Upper lobe of right lung (tissue), 1 donor: Measurements from ENCODE around the gene WRAP53. TPM values are rescaled to one million over a fixed set of nuclear protein-coding genes. Genes with fewer than 3 reads are reported as not detected.

Source experiments
- ATAC-seq: fragments of 200-7000 bp; cut with Tn5 transposase; one replicate; pipeline ENCODE4 v1.9.1; 2020; ENCODE audit warnings: mild to moderate bottlenecking, moderate library complexity
- DNase-seq: peaks from one replicate; pipeline ENCODE4 v3.0.0-alpha.2; 2020
- H3K27ac ChIP-seq: fragments of 200-600 bp; one replicate; pipeline ENCODE4 v1.8.0; 2022
- H3K27me3 ChIP-seq: fragments of 200-600 bp; one replicate; pipeline ENCODE4 v1.8.0; 2022; ENCODE audit warnings: mild to moderate bottlenecking
- H3K36me3 ChIP-seq: fragments of 200-600 bp; one replicate; pipeline ENCODE4 v1.8.0; 2022
- H3K4me1 ChIP-seq: fragments of 200-600 bp; one replicate; pipeline ENCODE4 v1.8.0; 2022
- H3K4me3 ChIP-seq: fragments of 200-600 bp; one replicate; pipeline ENCODE4 v1.8.0; 2022; ENCODE audit warnings: mild to moderate bottlenecking
- H3K9me3 ChIP-seq: fragments of 200-600 bp; one replicate; pipeline ENCODE4 v1.8.0; 2022
- CTCF ChIP-seq: fragments of 200-600 bp; IDR thresholded peaks from one replicate; pipeline ENCODE4 v1.8.0; 2022; ENCODE audit warnings: antibody characterized with exemption
- intact Hi-C: fragments of 100-400 bp; cut with DNase I; formaldehyde crosslinking; loops from one replicate; pipeline ENCODE4 v1.11.0; 2022
- total RNA-seq: library from RNA; stranded (reverse); fragmentation: NEBNext Ultra II Directional; extraction: Animal tissue kit (Norgen Biotek cat#: 25700); gene quantifications from one replicate; pipeline ENCODE4 v1.2.1, GENCODE V29; 2021
- donor health status: DM: no; HTN: yes; CAD: no; lungs with severe emphysema.

The WRAP53 gene
- total RNA-seq, 1 donor from 2014 or later = 5.7 TPM

- intact Hi-C loops = no loop called here
- Histone ChIP-seq H3K9me3 (no peaks in the 10 kb centered on the region), H3K27ac (peak overlapping the region; percentile 100), H3K4me1 (peaks cover 23% of the 10 kb centered on the region), H3K27me3 (no peaks in the 10 kb centered on the region), H3K36me3 (no peaks in the 10 kb centered on the region), H3K4me3 (peak overlapping the region; percentile 71)
- no peak for TF ChIP-seq CTCF
- peak; percentile 58 for ATAC-seq
- DNase-seq = peak; percentile 86
These were observed 1.8 kb upstream of the WRAP53 start for GRCh38 chr17:7686222-7687071.

DNA sequence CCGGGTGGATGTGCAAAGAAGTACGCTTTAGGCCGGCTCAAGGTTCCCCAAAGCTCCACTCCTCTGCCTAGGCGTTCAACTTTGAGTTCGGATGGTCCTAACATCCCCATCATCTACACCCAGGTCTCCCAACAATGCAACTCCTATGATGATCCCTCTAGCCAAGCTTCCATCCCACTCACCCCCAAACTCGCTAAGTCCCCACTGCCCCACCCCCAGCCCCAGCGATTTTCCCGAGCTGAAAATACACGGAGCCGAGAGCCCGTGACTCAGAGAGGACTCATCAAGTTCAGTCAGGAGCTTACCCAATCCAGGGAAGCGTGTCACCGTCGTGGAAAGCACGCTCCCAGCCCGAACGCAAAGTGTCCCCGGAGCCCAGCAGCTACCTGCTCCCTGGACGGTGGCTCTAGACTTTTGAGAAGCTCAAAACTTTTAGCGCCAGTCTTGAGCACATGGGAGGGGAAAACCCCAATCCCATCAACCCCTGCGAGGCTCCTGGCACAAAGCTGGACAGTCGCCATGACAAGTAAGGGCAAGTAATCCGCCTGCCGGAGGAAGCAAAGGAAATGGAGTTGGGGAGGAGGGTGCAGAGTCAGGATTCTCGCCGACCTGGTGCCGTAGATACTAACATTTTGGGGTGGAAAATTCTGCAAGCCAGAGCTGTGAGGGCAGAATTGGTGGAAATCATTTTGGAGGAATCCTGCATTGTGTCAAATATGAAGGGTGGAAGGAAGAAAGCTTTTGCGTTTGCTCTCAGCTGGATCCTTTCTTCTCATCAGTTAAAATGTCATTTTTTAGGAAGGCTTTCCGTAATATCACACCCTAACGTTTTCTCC, 987 bp upstream of the WRAP53 start, which contains the start of gene TP53:
TP53 (minus strand) TSS at position 419 of the 836 bp plus-strand sequence. CDS start 10,896 bp downstream, outside the sequence.
- Histone ChIP-seq H3K9me3 (no peaks in the 10 kb centered on the region), H3K27ac (peak within 1 kb of the TSS; percentile 100), H3K27me3 (no peaks in the 10 kb centered on the region), H3K4me3 (peak within 1 kb of the TSS; percentile 71), H3K36me3 (no peaks in the 10 kb centered on the region), H3K4me1 (peaks cover 23% of the 10 kb centered on the region)
- TF ChIP-seq CTCF = no peak
- ATAC-seq = peak; percentile 73
- DNase-seq = peak; percentile 89
- intact Hi-C loops = no loop called here

GRCh38 chr17:7688808-7689316, 585 bp downstream of the WRAP53 start:
- H3K27ac ChIP-seq = peak overlapping the region; percentile 32
- peak overlapping the region; percentile 71 for H3K4me3 ChIP-seq
- H3K36me3 ChIP-seq = no peaks in the 10 kb centered on the region
- peaks cover 23% of the 10 kb centered on the region for H3K4me1 ChIP-seq
- H3K27me3 ChIP-seq = no peaks in the 10 kb centered on the region
- no peaks in the 10 kb centered on the region for H3K9me3 ChIP-seq
- intact Hi-C loops = no loop called here
- no peak for DNase-seq
- no peak for ATAC-seq
- TF ChIP-seq CTCF = no peak

GRCh38 chr17:7695586-7695985, 7.3 kb downstream of the WRAP53 start:
- intact Hi-C loops = no loop called here
- TF ChIP-seq CTCF = no peak
- H3K27ac ChIP-seq = no peak overlapping the region
- ATAC-seq = no peak
- no peaks in the 10 kb centered on the region for H3K27me3 ChIP-seq
- no peak overlapping the region for H3K4me3 ChIP-seq
- no peaks in the 10 kb centered on the region for H3K9me3 ChIP-seq
- no peaks in the 10 kb centered on the region for H3K36me3 ChIP-seq
- no peaks in the 10 kb centered on the region for H3K4me1 ChIP-seq
- no peak for DNase-seq

- DNase-seq = no peak
- peaks cover 5% of the 10 kb centered on the region for H3K27me3 ChIP-seq
- TF ChIP-seq CTCF = no peak
- H3K4me3 ChIP-seq = no peak overlapping the region
- H3K27ac ChIP-seq = no peak overlapping the region
- H3K36me3 ChIP-seq = peaks cover 9% of the 10 kb centered on the region
- no peaks in the 10 kb centered on the region for H3K4me1 ChIP-seq
- no peaks in the 10 kb centered on the region for H3K9me3 ChIP-seq
- intact Hi-C loops = no loop called here
- no peak for ATAC-seq
These were observed 9.7 kb downstream of the WRAP53 start for GRCh38 chr17:7697828-7698588.
